ENCODE data around the gene OBSL1. TPM values are rescaled to one million over a fixed set of nuclear protein-coding genes. Genes with fewer than 3 reads are reported as not detected.

Gene OBSL1
- total RNA-seq, 2 donors from 2014 or later, result 88.7 to 151 TPM

DNA sequence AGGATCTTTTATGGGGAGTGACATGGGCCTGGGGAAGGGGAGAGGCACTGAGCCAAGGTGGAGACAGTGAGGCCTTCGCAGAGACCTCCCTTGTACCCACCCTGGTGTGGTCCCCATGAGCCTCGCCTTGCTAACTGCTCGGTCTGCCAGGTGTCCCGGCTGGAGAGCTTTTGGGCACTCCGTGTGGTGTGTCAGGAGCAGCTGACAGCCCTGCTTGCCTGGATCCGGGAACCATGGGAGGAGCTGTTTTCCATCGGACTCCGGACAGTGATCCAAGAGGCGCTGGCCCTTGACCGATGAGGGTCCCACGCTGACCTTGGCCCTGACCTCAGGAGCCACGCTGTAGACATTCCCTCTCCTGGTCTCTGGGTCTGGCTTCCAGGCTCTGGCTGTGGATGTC, 44.6 kb upstream of the OBSL1 start:
- TF ChIP-seq, protein P1, sequence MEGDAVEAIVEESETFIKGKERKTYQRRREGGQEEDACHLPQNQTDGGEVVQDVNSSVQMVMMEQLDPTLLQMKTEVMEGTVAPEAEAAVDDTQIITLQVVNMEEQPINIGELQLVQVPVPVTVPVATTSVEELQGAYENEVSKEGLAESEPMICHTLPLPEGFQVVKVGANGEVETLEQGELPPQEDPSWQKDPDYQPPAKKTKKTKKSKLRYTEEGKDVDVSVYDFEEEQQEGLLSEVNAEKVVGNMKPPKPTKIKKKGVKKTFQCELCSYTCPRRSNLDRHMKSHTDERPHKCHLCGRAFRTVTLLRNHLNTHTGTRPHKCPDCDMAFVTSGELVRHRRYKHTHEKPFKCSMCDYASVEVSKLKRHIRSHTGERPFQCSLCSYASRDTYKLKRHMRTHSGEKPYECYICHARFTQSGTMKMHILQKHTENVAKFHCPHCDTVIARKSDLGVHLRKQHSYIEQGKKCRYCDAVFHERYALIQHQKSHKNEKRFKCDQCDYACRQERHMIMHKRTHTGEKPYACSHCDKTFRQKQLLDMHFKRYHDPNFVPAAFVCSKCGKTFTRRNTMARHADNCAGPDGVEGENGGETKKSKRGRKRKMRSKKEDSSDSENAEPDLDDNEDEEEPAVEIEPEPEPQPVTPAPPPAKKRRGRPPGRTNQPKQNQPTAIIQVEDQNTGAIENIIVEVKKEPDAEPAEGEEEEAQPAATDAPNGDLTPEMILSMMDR (IDR thresholded peaks at IDR 0.05), result no peak
- no peaks in the 10 kb centered on the region for H3K4me1 ChIP-seq (ENCODE audit: control insufficient read depth in 1 of 2, low read depth in 2 of 2)
- peaks cover 24% of the 10 kb centered on the region for H3K36me3 ChIP-seq
- H3K27ac ChIP-seq, result no peak overlapping the region
- no peaks in the 10 kb centered on the region for H3K27me3 ChIP-seq (replicated peaks; ENCODE audit: insufficient read depth)
- no peak for DNase-seq (ENCODE audit: low spot score)
- no peak overlapping the region for H3K4me3 ChIP-seq
- no peaks in the 10 kb centered on the region for H3K9me3 ChIP-seq
- ATAC-seq (ENCODE audit: insufficient number of reproducible peaks, low FRiP score, low read depth), result no peak

DNA sequence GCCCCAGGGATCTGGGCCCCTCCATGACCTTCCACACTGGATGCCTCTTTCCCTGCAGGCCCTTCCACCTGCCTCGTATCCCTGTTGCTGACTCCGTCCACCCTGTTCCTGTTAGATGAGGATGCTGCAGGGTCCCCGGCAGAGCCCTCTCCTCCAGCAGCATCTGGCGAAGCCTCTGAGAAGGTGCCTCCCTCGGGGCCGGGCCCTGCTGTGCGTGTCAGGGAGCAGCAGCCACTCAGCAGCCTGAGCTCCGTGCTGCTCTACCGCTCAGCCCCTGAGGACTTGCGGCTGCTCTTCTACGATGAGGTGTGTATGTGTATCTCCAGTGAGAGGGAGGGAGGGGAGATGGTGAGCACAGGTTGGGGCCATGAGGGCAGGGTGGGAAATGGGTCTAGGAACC, 43.7 kb upstream of the OBSL1 start:
- no peak for DNase-seq (ENCODE audit: low spot score)
- TF ChIP-seq, protein P1 (IDR thresholded peaks at IDR 0.05), result no peak
- Histone ChIP-seq H3K27ac (no peak overlapping the region), H3K4me1 (ENCODE audit: control insufficient read depth in 1 of 2, low read depth in 2 of 2) (no peaks in the 10 kb centered on the region), H3K27me3 (replicated peaks; ENCODE audit: insufficient read depth) (no peaks in the 10 kb centered on the region), H3K9me3 (no peaks in the 10 kb centered on the region), H3K4me3 (no peak overlapping the region), H3K36me3 (peaks cover 29% of the 10 kb centered on the region)
- ATAC-seq (ENCODE audit: insufficient number of reproducible peaks, low FRiP score, low read depth), result no peak

DNA sequence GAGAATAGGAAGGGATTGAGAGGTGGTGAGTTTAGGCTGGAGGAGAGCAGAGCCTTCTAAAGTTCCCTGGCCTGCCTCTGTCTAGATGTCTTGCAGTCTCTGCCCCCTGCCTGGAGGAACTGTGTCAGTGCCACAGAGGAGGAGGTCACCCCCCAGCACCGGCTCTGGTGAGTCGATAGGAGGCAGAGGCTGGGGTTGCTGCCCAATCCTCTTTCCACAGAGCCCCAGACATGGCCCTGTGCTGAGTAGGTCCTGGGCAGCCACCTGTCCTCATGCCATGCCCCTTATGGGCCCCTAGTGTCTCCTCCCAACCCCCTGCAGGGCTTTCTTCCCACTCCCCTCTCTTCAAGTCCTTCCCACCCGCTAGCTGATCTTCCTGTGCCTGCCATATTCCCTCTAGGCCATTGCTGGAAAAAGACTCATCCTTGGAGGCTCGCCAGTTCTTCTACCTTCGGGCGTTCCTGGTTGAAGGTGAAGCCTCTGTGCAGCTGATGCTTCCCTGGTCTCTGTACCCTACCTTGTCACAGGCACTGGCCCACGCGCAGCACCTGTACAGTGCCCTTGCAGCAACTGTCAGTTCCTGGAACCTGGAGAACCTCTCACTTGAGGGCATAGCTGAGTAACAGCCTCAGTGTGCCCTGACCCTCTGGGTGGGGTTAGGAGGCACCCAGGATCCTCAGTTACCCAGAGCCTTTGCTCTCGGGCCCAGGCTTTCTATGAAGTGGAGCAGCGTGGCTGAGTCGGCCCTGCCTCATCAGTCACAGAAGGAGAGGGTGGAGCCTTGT, 42.9 kb upstream of the OBSL1 start:
- no peak overlapping the region for H3K4me3 ChIP-seq
- TF ChIP-seq, protein P1 (IDR thresholded peaks at IDR 0.05), result no peak
- no peak overlapping the region for H3K27ac ChIP-seq
- H3K27me3 ChIP-seq (replicated peaks; ENCODE audit: insufficient read depth), result no peaks in the 10 kb centered on the region
- DNase-seq (ENCODE audit: low spot score) (no peak), ATAC-seq (ENCODE audit: insufficient number of reproducible peaks, low FRiP score, low read depth) (no peak)
- no peaks in the 10 kb centered on the region for H3K9me3 ChIP-seq
- H3K4me1 ChIP-seq (ENCODE audit: control insufficient read depth in 1 of 2, low read depth in 2 of 2), result no peaks in the 10 kb centered on the region
- H3K36me3 ChIP-seq, result peaks cover 32% of the 10 kb centered on the region

DNA sequence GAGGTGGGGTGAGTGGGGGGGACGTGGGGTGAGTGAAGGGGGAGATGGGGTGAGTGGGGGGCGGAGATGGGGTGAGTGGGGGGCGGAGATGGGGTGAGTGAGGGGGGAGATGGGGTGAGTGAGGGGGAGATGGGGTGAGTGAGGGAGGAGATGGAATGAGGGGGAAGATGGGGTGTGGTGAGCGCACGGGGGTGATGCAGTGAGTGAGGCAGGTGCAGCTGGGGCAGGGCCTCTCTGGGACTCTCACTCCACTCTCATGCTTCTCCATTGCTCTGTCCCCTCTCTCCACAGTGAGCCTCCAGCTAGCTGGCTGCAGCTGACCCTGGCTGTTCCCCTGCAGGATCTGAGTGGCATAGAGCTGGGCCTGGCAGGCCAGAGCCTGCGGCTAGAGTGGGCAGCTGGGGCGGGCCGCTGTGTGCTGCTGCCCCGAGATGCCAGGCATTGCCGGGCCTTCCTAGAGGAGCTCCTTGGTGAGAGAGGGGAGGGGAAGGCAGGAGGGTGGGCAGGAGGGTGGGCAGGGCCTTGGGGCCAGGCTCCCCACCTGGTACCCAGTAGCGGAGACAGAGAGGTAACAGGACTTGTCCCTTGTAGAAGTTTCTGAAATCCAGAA, 42.2 kb upstream of the OBSL1 start:
- ATAC-seq (ENCODE audit: insufficient number of reproducible peaks, low FRiP score, low read depth), result no peak
- Histone ChIP-seq H3K36me3 (peaks cover 32% of the 10 kb centered on the region), H3K27me3 (replicated peaks; ENCODE audit: insufficient read depth) (no peaks in the 10 kb centered on the region), H3K9me3 (no peaks in the 10 kb centered on the region), H3K4me3 (no peak overlapping the region), H3K27ac (no peak overlapping the region), H3K4me1 (ENCODE audit: control insufficient read depth in 1 of 2, low read depth in 2 of 2) (no peaks in the 10 kb centered on the region)
- DNase-seq (ENCODE audit: low spot score), result no peak
- TF ChIP-seq, protein P1 (IDR thresholded peaks at IDR 0.05), result no peak

DNA sequence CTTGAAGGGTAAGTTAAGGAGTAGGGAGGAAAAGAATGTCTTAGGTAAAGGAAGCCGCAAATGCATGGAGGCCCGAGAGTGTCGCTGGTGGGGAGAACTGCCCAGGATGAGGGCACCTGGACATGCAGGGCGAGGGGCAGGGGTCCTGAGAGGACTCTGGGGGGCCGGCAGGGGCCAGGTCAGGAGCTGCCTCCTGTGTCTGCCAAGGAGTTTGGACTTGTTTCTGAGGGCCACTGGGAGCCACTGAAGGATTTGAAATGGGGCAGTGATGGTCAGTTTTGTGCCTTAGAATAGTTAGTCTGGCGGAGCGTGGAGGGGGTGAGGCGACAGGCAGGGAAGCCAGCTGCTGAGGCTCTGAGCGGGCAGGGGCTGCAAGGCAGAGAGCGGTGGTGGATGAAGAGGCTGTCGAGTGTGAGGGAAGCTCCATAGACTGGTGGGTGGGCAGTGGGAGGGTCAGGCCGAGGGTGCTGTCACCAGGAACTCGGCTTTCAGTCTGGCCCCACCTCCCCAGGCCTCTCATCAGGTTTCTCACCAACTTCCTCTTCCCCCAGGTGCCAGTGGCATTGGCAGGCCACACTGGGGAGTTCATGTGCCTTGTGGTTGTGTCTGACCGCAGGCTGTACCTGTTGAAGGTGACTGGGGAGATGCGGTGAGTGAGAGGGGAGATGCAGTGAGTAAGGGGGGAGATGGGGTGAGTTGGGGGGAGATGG, 41.4 kb upstream of the OBSL1 start:
- Histone ChIP-seq H3K27me3 (replicated peaks; ENCODE audit: insufficient read depth) (no peaks in the 10 kb centered on the region), H3K4me3 (no peak overlapping the region), H3K36me3 (peaks cover 39% of the 10 kb centered on the region), H3K4me1 (ENCODE audit: control insufficient read depth in 1 of 2, low read depth in 2 of 2) (no peaks in the 10 kb centered on the region), H3K9me3 (no peaks in the 10 kb centered on the region), H3K27ac (no peak overlapping the region)
- DNase-seq (ENCODE audit: low spot score) (no peak), ATAC-seq (ENCODE audit: insufficient number of reproducible peaks, low FRiP score, low read depth) (no peak)
- TF ChIP-seq, protein P1 (IDR thresholded peaks at IDR 0.05), result no peak
